Fibroblast of peridontal ligament (primary cell): ENCODE results near the gene GARIN5A.

Experiments used
- DNase-seq: peaks from one replicate; pipeline ENCODE4 v3.0.0-alpha.2; 2010; ENCODE audit errors: extremely low read depth

Gene GARIN5A

DNA sequence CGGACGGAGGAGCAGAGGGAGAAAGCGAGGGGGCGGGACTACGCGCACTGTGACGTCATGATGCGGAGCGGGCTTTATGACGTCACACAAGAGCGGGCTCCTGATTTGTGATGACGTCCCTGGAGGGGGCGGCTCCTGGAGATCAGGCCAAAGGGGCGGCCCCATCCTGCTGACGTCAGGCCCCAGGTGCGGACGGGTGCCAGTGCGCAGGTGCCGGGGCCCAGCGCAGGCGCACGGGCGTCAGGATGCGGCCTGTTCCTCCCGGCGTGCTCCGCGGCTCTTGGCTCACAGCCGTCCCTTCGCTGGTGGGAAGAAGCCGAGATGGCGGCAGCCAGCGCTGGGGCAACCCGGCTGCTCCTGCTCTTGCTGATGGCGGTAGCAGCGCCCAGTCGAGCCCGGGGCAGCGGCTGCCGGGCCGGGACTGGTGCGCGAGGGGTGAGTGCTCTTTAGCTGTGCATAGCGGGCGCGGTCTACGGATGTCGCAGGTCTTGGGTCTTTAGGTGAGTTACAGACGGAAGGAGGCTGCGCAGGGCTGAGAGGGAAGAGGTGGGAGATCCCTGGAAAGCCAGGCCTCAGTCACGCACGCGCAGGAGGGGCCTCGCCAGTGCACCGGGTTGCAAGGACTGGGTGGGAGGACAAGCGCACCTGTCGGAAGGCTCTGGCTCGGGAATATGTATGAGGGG is at the start of gene GARIN5A, which contains the start of gene EMC10:
Gene GARIN5A (minus strand): TSS at position 625 of the 683 bp plus-strand sequence. CDS start 460 bp downstream, at position 165.
Gene EMC10 (plus strand): TSS at position 284 of the 683 bp plus-strand sequence. CDS start 38 bp downstream, at position 322.
- peak; percentile 88 for DNase-seq

DNA sequence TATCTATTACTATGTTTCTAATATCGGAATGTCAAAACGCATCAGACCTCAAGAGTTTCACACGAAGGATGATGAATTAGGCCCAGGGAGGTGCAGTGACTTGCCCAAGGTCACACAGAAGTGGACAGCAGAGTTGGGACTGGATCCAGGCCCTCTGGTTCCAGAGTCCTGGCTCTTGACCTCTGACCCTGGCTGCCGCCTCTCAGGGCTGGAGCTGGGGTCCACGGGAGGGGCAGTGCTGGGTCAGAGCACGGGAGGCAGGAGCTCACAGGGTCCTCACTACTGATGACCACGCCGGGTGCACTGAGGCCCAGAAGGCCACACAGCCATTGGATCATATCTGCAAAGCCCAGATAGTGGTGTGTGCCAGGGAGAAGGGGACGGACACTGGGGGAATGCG is 46.2 kb upstream of the GARIN5A start:
- no peak for DNase-seq

DNA sequence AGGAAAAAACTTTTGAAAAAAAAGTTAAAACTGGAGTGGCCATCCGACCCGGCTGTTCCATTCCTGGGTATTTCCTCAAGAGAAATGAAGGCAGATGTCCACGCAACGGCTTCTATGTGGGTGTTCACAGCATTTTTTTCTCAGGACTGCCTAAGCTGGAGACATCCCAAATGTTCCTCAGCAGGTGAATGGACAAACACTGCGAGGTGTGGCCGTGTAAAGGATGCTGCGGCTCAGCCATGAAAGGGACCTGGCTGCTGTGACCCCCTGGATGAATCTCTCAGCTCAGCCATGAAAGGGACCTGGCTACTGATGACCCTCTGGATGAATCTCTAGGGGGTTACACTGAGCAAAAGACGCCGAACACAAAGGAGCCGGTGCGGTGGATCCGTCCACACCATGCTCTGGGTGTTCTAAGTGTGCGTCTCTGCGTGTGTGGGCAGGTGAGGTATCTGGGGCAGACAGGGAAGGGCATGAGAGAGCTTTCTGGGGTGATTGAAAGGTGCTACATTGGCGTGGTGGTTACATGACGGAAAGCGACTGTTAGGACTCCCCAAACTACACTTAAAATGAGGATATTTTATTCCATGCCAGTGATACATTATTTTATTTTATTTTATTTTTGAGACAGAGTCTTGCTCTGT is 44.3 kb upstream of the GARIN5A start:
- DNase-seq: no peak

DNA sequence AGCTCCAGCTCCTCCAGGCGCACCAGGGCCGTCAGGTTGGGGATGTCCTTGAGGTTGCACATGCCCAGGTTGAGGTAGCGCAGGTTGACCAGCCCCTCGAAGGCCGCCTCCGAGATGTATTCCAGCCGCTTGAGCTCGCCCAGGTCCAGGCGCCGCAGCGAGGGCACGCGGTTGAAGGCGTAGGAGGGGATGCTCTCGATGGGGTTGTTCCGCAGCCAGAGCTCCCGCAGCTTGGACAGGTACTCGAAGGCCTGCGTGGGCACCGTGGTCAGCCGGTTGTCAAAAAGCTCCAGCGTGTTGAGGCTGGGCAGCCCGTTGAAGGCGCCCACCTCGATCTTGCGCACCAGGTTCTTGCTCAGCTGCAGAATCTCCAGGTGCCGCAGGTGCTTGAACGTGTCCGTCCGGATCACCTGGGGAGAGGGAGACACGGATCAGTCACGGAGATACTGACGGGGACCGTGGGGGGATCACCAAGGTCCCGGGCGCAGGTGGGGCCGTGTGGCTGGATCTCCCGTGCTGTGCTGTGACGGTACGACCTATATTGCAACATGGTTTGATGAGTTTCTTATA is 42.4 kb upstream of the GARIN5A start:
- DNase-seq: no peak

DNA sequence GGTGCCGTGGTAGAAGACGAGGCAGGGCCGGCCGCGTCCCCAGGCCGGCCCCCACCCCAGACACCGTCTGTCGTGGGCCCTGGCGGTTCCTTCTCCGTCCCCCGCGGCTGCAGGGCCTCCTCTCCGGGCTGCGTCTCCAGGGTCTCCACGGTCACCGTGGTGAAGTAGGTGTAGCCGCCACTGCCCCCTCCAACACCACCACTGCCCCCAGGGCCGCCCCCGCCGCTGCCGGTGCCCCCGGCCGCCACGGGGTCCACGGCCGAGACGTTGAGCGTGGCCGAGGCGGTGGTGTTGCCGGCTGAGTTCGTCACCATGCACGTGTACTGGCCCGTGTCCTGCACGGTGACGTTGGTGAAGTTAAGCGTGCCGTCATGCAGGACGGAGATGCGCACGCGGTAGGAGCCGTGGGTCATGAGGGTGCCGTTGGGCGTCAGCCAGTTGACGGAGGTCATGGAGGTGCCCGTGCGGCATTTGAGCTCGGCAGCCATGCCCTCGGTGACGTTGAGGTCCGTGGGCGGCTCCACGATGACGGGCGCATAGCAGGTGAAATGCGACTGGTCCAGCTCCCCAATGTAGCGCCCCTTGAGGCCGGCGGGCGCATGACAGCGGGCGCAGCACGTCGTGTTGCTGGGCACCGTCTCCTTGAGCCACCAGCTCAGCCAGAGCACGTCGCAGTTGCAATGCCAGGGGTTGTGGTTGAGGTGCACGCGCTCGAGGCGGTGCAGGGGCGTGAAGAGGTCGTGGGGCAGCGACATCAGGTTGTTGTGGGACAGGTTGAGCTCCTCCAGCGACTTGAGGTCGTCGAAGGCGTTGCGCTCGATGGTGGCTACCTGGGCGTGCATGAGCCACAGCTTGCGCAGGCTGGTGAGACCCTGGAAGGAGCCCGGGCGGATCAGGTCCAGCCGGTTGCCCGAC is 41.7 kb upstream of the GARIN5A start:
- no peak for DNase-seq

DNA sequence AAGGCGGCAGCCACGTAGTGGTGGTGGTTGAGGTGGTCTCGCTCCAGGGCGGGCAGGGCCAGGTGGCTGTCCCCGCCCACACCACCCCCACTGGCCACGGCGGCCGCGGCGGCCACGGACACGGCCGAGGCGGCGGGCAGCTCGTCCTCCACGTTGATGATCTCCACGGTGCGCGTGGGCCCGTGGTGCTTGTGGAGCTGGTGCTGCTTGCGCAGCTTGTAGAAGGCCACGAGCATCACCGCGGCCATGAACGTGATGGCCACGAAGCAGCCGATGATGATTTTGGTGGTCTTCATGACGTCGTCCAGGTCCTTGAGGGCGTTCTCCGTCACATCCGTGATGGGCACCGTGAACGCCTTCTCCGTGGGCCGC is 41.0 kb upstream of the GARIN5A start:
- no peak for DNase-seq

DNA sequence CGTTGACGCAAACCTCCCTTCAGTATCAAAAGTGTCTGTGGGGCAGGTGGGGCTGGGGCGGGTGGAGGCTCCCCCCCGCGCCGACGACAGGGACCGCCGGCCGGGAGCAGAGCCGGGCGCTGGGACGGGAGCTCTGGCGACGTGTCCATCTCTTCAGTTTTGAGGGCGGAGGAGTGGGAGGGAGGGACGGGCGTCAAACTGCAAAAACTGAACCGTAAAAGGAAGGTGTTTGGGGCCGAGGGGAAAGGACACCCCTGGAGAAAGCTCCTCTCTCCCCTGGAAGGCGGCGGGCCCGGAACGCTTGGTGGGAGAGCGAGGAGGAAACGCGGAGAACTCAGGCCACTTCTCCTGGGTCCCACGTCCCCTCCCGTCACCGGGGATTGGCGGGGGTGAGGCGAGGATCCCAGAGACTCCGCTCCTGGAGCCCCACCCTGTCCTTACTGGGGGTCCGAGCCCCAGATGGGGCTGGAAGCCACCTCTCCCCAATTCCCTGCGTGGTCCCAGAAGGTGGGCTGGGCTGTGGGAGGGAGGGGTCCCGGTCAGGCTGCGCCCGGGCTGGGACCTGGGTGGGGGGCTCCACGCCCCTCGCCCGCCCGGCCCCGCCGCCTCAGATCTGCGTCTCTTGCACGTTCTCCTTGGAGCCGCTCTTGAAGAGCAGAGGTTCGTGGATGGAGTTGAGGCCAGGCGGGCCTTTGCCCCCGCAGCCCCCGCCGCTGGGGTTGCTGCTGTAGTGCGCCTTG is 40.5 kb upstream of the GARIN5A start:
- DNase-seq: no peak

DNA sequence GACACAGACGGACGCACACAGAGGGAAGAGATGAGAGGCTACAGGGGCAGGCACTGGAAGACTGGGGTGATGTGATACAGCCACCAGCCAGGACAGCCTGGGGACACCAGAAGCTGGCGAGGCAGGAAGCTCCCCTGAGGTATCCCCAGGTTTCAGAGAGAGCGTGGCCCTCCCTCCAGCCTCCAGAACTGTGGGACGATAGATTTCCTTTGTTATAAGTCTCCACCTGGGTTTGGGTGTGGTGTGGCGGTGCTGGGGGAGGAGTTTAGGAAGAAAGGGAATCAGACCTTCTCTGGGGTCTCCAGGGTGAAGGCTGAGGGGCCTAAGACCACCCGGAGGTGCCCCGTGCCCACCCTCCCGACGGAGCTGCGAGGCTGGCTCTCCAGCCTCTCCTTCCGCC is 39.8 kb upstream of the GARIN5A start:
- no peak for DNase-seq

DNA sequence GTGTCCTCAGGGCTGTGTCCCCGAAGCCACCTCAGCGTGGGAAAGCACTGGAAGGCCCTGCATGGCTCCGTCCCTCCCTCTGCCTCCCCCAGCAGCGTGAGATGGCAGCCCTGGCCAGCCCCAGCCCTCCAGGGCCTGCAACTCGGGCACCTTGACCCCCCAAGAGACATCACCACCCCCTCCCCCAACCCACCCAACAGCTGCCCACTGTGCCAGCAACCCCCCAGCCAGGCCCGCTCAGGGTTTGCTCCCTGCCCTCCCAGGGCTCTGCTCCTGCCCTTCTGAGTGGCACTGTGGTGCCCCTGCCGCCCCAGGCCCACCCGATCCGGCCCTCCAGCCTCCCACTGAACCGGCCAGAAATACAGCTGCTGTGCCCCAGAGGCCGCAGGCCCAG is 38.5 kb upstream of the GARIN5A start:
- DNase-seq: no peak

DNA sequence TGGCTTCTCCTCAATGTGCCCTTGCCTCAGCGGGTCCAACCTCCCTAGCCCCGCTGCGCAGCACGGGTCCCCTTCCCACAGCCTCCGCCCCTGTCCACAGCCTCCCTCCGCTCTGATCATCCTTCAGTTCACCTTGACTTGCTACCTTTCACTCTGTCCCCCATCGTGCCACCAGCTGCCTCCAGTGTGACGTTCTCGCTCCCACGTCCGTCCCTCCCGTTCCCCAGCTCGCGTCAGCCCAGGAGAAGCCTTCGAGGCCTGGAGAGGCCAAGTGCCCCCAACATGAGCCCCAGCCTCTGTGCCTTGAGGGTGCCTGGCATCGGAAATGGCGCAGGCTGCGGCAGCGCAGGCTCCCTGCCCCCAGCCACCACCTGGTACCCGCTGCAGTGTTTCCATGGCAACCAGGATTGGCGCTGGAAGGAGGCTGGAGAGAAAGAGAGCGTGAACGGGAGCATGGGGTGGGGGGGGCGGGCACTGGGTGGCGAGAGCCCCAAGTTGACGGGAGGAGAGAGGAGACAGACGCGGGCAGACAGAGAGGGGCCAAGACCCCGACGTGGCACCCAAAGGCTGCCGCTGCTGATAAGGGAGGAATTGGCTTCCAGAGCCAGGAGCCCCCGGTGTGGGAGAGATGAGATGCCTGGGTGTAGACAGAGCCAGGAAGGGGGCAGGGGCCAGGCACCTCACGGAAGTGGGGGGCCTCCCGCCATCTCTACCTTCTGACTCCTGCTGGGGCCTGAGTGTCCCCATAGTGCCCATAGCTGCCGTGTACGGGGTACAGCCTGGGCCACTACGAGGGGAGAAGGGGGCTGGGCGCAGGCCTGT is 37.9 kb upstream of the GARIN5A start:
- no peak for DNase-seq

DNA sequence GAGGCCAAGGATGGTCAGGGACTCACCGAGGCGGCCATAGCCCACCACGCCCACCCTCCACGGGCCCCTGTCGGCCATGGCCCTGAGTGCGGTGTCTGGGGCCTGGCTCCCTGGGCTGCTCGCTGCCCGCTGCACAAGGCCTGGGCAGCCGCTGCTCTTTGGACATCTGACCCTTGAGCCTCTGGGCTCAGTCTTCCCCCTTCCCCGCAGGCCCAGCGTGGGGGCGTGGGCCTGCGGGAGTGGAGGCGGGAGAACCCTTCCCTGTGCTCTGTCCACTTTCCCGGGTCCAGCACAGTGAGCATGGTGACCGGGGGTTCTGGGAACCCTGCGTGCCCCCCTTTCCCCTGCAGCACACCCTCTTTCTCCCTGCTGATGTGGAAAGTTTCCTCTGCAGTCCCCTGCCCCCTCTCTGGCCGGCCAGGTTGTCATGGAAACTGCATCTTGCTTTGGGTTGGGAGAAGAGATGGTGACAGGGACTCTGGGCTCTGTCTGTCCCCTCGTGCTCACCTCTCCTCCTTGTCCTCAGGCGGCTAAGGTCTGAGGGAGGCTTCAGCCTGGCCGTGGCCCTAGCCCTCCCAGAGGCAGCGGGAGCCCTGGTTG is 37.2 kb upstream of the GARIN5A start, which contains the start of gene ASPDH:
Gene ASPDH (minus strand): TSS at position 168 of the 600 bp plus-strand sequence. CDS start 90 bp downstream, at position 78.
- no peak for DNase-seq

DNA sequence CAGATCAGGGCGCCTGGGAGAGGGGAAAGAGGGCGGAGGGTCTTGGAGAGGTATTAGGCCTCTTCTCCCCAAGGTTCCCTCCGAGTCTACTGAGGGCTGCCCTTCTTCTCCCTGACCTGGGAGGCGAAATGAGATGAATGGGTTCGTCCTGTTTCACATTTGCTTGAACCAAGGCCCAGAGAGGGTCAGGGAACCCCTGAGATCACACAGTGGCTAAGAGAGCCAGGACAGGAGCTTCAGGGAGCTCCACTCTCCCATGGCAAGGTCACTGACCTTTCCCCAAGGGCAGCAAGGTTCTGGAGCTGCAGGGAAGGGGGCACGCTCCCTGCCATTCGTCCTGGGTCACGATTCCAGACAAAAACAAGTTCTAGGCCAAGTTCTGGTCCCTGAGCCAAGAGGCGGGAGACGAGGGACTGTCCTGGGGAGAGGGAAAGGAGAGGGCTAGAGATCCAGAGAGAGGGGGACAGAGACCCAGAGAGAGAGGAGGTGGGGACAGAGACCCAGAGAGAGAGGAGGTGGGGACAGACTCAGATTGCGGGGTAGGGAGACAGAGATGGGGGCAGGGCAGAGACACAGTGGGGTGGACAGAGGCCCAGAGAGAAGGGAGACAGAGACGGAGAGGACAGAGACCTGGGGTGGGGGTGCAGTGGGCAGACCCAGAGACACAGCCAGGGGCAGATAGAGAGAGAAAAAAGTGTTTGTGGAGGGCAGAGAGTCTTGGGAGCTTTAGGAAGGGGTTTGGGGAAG is 36.5 kb upstream of the GARIN5A start:
- no peak for DNase-seq

DNA sequence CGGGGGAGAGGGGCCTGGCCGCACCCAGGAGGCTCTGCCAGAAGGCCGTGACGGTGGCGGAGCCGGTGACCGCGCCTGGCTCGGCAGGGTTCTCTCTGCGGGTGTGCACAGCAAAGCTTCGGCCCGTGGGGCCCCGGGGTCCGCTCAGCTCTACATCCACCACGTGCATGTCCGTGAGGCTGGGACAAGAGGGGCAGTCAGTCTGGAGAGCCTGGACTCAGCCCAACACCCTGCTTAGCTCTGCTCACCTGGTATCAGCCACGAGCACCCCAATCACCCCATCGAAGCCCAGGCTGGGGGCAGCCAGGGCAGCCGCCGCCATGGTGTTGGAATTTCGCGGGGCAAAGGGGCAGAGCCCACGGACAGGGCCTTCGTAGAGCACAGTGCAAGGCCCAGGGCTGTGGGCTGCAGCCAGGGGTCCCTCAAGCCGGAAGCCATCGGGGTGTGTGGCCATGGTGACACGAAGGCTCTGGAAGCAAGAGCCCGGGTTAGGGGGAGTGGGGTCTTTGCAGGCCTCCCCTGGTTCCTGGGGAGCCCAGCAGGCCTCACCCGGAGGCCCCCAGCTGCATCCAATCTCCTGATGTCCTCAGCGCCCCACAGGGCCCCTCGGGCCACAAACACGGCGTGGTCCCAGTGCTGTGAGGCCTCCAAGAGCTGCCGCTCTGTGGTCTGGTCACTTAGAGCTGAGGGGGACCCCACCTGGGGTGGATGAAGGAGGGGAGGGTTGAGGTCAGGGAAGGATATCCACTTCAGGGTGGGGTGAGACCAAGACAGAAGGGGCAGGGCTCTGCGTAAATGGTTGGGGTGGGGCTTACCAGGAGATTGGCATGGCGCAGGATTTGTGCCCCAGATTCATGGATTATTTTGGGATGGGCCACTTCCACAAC is 35.7 kb upstream of the GARIN5A start:
- no peak for DNase-seq

DNA sequence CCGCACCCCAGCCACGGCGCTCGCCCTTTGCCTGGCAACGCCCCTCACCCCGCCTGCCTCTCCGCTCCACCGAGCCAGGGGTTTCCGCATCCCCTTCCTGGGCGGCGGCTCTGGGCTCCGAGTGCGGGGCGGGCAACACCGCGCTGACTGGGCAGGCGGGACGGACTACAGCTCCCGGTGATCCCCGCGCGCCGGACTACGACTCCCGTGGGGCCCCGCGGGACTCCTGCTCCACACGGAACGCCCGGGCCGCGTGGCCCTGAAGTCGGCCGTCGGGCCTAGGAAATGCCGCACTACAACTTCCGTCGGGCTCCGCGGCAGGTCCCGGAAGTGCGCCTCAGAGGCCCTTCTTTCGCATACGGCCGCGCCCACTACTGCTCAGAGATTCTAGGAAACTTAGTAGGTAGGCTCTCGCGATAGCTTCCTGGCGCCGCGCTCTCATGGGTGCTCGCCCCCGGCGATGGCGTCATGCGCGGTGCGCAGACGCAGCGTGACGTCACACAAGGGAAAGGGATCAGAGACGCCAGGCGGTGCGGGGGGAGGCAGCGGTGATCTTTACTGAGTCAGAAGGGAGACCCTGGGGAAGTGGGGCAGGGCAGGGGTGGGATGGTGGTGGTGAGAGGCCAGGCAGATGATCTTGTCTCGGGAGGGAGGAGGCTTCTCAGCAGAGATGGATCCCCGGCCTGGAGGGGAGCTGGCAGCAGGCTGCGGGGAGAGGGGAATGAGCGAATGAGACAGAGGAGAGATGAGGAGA is 34.6 kb upstream of the GARIN5A start, which contains the start of gene JOSD2:
Gene JOSD2 (minus strand): TSS at position 123 of the 754 bp plus-strand sequence. CDS start 760 bp downstream, outside the sequence.
- DNase-seq: peak; percentile 99

DNA sequence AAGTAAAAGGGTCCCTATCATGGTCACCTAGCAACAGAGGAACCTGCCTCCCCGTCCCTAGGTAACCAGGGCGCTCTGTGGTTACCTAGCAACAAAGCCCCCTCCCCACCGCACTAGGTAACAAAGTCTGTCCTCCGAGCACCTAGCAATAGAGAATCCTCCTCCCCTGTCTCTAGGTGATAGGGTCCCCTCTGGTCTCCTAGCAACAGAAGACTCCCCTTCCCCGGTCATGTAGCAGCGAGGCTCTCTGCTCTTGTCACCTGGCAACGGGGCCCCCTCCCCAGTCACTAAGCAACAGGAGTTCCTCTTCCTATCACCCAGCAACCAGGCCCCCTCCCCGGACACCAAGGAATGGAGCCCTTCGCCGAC is 34.0 kb upstream of the GARIN5A start:
- peak; percentile 14 for DNase-seq

DNA sequence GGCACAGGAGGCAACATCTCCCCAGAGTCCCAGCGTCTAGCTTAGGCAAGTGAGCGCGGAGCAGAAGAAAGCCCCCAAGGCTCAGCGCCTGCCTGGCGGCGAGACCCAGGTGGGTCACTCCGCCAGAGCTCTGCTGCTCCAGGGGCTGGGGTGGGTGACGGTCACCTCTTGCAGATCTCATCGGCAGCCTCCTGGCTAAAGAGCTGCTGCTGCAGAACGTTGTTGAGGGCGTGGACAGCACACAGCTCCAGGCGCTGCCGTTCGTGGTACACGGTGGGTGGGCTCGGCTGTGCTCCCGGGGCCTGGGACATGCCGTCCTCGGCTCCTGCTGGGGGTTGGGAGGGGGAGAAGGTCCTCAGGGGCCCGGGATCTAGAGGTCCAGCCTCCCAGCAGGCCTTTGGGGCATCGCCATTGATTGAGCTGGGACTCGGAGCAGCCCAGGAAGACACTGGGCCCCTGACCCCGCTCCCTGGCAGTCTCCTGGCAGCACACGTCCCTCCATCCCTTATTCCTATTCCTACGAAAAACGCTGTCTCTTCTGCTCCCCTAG is 33.5 kb upstream of the GARIN5A start:
- DNase-seq: no peak

DNA sequence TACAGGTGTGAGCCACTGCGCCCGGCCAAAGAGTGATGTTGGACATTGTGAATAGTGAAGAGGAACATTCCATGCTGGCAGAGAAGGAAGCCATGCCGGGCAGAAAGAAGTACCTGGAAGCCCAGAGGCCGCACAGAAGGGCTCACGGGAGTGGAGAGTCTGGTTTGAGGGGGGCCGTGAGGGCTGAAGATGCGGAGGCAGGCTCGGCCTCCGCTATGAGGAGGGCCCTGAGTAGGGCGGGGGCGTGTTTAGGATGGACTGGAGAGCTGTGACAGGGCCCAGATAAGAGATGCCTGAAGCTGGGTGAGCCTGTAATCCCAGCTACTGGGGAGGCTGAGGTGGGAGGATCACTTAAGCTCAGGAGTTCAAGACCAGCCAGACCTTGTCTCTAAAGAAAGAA is 32.7 kb upstream of the GARIN5A start:
- DNase-seq: no peak
